Progenitor cell of endocrine pancreas (in vitro differentiated cells): ENCODE data around the gene FGF19. TPM values are rescaled to one million over a fixed set of nuclear protein-coding genes. Genes with fewer than 3 reads are reported as not detected.

Experiments
- DNase-seq: peaks from one replicate; pipeline ENCODE4 v3.0.0; 2021; ENCODE audit warnings: low spot score; ENCODE audit not compliant: unreplicated experiment
- H3K27ac Mint-ChIP-seq: 2 replicates; pipeline ENCODE4 v1.8.0; 2021; ENCODE audit warnings: mild to moderate bottlenecking, moderate library complexity, mixed read lengths
- H3K27me3 Mint-ChIP-seq: 2 replicates; pipeline ENCODE4 v1.8.0; 2021; ENCODE audit warnings: mixed read lengths
- H3K36me3 Mint-ChIP-seq: 2 replicates; pipeline ENCODE4 v1.8.0; 2022; ENCODE audit warnings: mixed read lengths; ENCODE audit not compliant: insufficient read depth
- H3K4me1 Mint-ChIP-seq: 2 replicates; pipeline ENCODE4 v1.8.0; 2021; ENCODE audit warnings: low read depth, mixed read lengths
- H3K4me3 Mint-ChIP-seq: 2 replicates; pipeline ENCODE4 v1.8.0; 2021; ENCODE audit warnings: low read depth, mild to moderate bottlenecking, moderate library complexity, mixed read lengths
- H3K9me3 Mint-ChIP-seq: 2 replicates; pipeline ENCODE4 v1.8.0; 2021; ENCODE audit warnings: low read depth, mixed read lengths
- CTCF ChIP-seq: fragments of 200-600 bp; sonication (generic); IDR thresholded peaks from one replicate; pipeline ENCODE4 v1.5.0; 2021; ENCODE audit warnings: antibody characterized with exemption, mild to moderate bottlenecking; ENCODE audit not compliant: unreplicated experiment
- total RNA-seq: library from RNA; stranded (reverse); gene quantifications from 2 replicates; pipeline ENCODE4 v1.2.1, GENCODE V29; 2021

FGF19 gene
- total RNA-seq, 1 donor from 2014 or later: not detected

GRCh38 chr11:69684651-69685050 is 19.2 kb downstream of the FGF19 start:
- Mint-ChIP-seq H3K4me1 (peaks cover 7% of the 10 kb centered on the region), H3K36me3 (peaks cover 10% of the 10 kb centered on the region), H3K27ac (no peak overlapping the region), H3K9me3 (peaks cover 12% of the 10 kb centered on the region), H3K4me3 (no peak overlapping the region), H3K27me3 (peaks cover 13% of the 10 kb centered on the region)
- DNase-seq: no peak
- no peak for TF ChIP-seq CTCF

- Mint-ChIP-seq H3K27me3 (peaks cover 13% of the 10 kb centered on the region), H3K36me3 (peaks cover 6% of the 10 kb centered on the region), H3K4me3 (no peak overlapping the region), H3K9me3 (peaks cover 8% of the 10 kb centered on the region), H3K4me1 (peaks cover 4% of the 10 kb centered on the region), H3K27ac (no peak overlapping the region)
- TF ChIP-seq CTCF: peak; percentile 61
- no peak for DNase-seq
These were observed 20.0 kb downstream of the FGF19 start for GRCh38 chr11:69683764-69684333.

- no peak for TF ChIP-seq CTCF
- Mint-ChIP-seq H3K27ac (no peak overlapping the region), H3K27me3 (peaks cover 13% of the 10 kb centered on the region), H3K9me3 (no peaks in the 10 kb centered on the region), H3K4me1 (no peaks in the 10 kb centered on the region), H3K36me3 (no peaks in the 10 kb centered on the region), H3K4me3 (no peak overlapping the region)
- DNase-seq: no peak
These were observed 21.0 kb downstream of the FGF19 start for GRCh38 chr11:69682681-69683326.

- Mint-ChIP-seq H3K27ac (no peak overlapping the region), H3K4me1 (no peaks in the 10 kb centered on the region), H3K4me3 (no peak overlapping the region), H3K36me3 (no peaks in the 10 kb centered on the region), H3K9me3 (no peaks in the 10 kb centered on the region), H3K27me3 (peaks cover 13% of the 10 kb centered on the region)
- no peak for TF ChIP-seq CTCF
- no peak for DNase-seq
These were observed 21.6 kb downstream of the FGF19 start for GRCh38 chr11:69682221-69682620.

GRCh38 chr11:69680688-69681087 is 23.1 kb downstream of the FGF19 start:
- H3K27ac Mint-ChIP-seq: no peak overlapping the region
- H3K9me3 Mint-ChIP-seq: no peaks in the 10 kb centered on the region
- no peak for DNase-seq
- H3K36me3 Mint-ChIP-seq: no peaks in the 10 kb centered on the region
- H3K4me3 Mint-ChIP-seq: no peak overlapping the region
- H3K27me3 Mint-ChIP-seq: peaks cover 9% of the 10 kb centered on the region
- TF ChIP-seq CTCF: no peak
- H3K4me1 Mint-ChIP-seq: no peaks in the 10 kb centered on the region
